PC-3 (cell line): Measurements from ENCODE around the gene ITFG2. TPM values are rescaled to one million over a fixed set of nuclear protein-coding genes. Genes with fewer than 3 reads are reported as not detected.

Experiments
- ATAC-seq: fragments of 200-7000 bp; cut with Tn5 transposase; 2 replicates; pipeline ENCODE4 v1.9.1; 2020; ENCODE audit warnings: mild to moderate bottlenecking, moderate library complexity
- BruUV-seq: library from RNA; stranded (reverse); fragments of 400-500 nt; replicated peaks from 2 replicates; lab custom pipeline; 2021; lab: Mats Ljungman, UMichigan
- CTCF ChIA-PET: fragments of 300-600 bp; sonication (Branson Sonifier 250); formaldehyde crosslinking; loops from one replicate; lab custom pipeline; 2022; ENCODE audit warnings: antibody characterized with exemption; lab: Charles Lee
- POLR2A ChIA-PET: fragments of 300-600 bp; sonication (Branson Sonifier 250); formaldehyde crosslinking; loops from one replicate; lab custom pipeline; 2022; ENCODE audit warnings: antibody characterized with exemption; ENCODE audit not compliant: unreplicated experiment; lab: Charles Lee
- DNase-seq: peaks from one replicate; pipeline ENCODE4 v3.0.0-alpha.2; 2015
- H2AFZ ChIP-seq: fragments of 300-600 bp; sonication (generic); 2 replicates; pipeline ENCODE4 v1.6.0; 2016; ENCODE audit warnings: antibody characterized with exemption, low read length
- H3F3A ChIP-seq: fragments of 300-600 bp; sonication (generic); one replicate; pipeline ENCODE4 v1.6.0; 2017; ENCODE audit warnings: antibody characterized with exemption, low read length, control low read depth, mild to moderate bottlenecking; ENCODE audit not compliant: unreplicated experiment
- H3K27ac ChIP-seq: fragments of 300-600 bp; sonication (generic); 2 replicates; pipeline ENCODE4 v1.5.1; 2016; ENCODE audit warnings: mild to moderate bottlenecking, low read length
- H3K27me3 ChIP-seq: fragments of 300-600 bp; sonication (generic); 2 replicates; pipeline ENCODE4 v1.6.1; 2016; ENCODE audit warnings: low read length, mixed read lengths
- H3K36me3 ChIP-seq: fragments of 300-600 bp; sonication (generic); 2 replicates; pipeline ENCODE4 v1.6.1; 2016; ENCODE audit warnings: low read depth, mixed run types, low read length, mixed read lengths
- H3K4me1 ChIP-seq: fragments of 300-600 bp; sonication (generic); 2 replicates; pipeline ENCODE4 v1.5.1; 2016; ENCODE audit warnings: low read length; ENCODE audit not compliant: insufficient read depth
- H3K4me2 ChIP-seq: fragments of 300-600 bp; sonication (generic); 2 replicates; pipeline ENCODE4 v1.6.0; 2016; ENCODE audit warnings: low read length
- H3K4me3 ChIP-seq: fragments of 300-600 bp; sonication (generic); 2 replicates; pipeline ENCODE4 v1.5.1; 2016; ENCODE audit warnings: mild to moderate bottlenecking, low read length, mixed read lengths
- H3K79me2 ChIP-seq: fragments of 300-600 bp; sonication (generic); 2 replicates; pipeline ENCODE4 v1.6.1; 2017; ENCODE audit warnings: low read length, mixed read lengths
- H3K9ac ChIP-seq: fragments of 300-600 bp; sonication (generic); 2 replicates; pipeline ENCODE4 v1.6.0; 2016; ENCODE audit warnings: mild to moderate bottlenecking, low read length
- H3K9me2 ChIP-seq: fragments of 300-600 bp; sonication (generic); replicated peaks from 2 replicates; pipeline ENCODE4 v1.6.1; 2016; ENCODE audit warnings: mixed run types, low read length, mixed read lengths
- H3K9me3 ChIP-seq: fragments of 300-600 bp; sonication (generic); 2 replicates; pipeline ENCODE4 v1.6.1; 2016; ENCODE audit warnings: low read length, mixed read lengths
- H4K20me1 ChIP-seq: fragments of 300-600 bp; sonication (generic); 2 replicates; pipeline ENCODE4 v1.6.1; 2016; ENCODE audit warnings: low read length, mixed read lengths
- EZH2 ChIP-seq: fragments of 300-600 bp; sonication (generic); IDR thresholded peaks from one replicate; pipeline ENCODE4 v1.6.1; 2017; ENCODE audit warnings: antibody characterized with exemption, mild to moderate bottlenecking, low read length; ENCODE audit not compliant: unreplicated experiment
- EZH2phosphoT487 ChIP-seq: fragments of 300-600 bp; sonication (generic); IDR thresholded peaks from 2 replicates; pipeline ENCODE4 v1.6.1; 2018; ENCODE audit warnings: mild to moderate bottlenecking, antibody characterized with exemption, low read length, borderline replicate concordance
- intact Hi-C: fragments of 100-400 bp; cut with micrococcal nuclease; formaldehyde crosslinking; loops from 2 replicates; pipeline ENCODE4 v1.9.0; 2023
- total RNA-seq: library from RNA; depleted of rRNA; stranded (reverse); fragments of >200 nt; gene quantifications from 2 replicates; pipeline ENCODE4 v1.2.3, GENCODE V29; 2014
- TF ChIP-seq, protein P1 (sequence below): fragments of 300-600 bp; sonication (generic); conservative IDR thresholded peaks from 2 replicates; pipeline ENCODE4 v1.5.1; 2017; ENCODE audit warnings: antibody characterized with exemption, low read depth, mild to moderate bottlenecking, low read length

The ITFG2 gene
- total RNA-seq, 1 experiment from 2014 or later, result 12.8 TPM

DNA sequence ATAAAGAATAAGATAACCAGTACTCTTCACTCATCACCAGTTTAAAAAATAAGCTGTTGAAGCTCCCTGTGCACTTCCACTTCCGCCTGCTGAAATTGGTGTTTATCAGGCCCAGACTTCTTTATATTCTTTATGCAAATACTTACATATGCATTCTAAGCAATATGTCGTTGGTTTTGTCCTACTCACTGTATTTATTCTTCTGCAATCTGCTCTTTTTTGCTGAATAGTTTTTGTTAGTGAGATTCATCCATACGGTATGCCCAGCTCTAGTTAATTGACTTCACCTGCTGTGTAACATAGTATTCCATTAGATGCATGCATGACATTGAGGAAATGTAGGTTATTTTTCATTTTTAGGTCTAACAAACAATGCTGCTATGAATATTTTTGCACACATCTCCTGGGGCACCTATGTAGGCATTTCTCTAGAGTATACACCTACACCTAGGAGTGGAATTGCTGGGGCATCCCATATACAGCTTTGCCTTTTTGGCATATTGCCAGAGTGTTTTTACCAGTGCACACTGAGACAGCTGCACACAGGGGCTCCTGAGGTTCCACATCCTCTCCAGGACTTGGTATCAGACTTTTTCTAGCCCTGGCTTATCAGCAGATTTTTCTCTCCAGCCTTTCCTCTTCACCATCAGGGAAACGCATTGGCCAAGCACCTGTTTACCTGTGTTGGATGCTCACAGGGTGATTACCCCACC lies 23.4 kb downstream of the ITFG2 start:
- Histone ChIP-seq H2AFZ (no peak overlapping the region), H3K9me2 (no peaks in the 10 kb centered on the region), H3K9me3 (no peaks in the 10 kb centered on the region), H3K27me3 (no peaks in the 10 kb centered on the region), H4K20me1 (no peaks in the 10 kb centered on the region), H3K4me1 (no peaks in the 10 kb centered on the region), H3K4me2 (no peak overlapping the region), H3K9ac (no peak overlapping the region), H3K36me3 (no peaks in the 10 kb centered on the region), H3K79me2 (no peaks in the 10 kb centered on the region), H3K27ac (no peak overlapping the region), H3K4me3 (no peak overlapping the region), H3F3A (no peaks in the 10 kb centered on the region)
- POLR2A ChIA-PET, result no interaction called here
- CTCF ChIA-PET, result no interaction called here
- TF ChIP-seq EZH2 (no peak), EZH2phosphoT487 (no peak)
- TF ChIP-seq, protein P1, sequence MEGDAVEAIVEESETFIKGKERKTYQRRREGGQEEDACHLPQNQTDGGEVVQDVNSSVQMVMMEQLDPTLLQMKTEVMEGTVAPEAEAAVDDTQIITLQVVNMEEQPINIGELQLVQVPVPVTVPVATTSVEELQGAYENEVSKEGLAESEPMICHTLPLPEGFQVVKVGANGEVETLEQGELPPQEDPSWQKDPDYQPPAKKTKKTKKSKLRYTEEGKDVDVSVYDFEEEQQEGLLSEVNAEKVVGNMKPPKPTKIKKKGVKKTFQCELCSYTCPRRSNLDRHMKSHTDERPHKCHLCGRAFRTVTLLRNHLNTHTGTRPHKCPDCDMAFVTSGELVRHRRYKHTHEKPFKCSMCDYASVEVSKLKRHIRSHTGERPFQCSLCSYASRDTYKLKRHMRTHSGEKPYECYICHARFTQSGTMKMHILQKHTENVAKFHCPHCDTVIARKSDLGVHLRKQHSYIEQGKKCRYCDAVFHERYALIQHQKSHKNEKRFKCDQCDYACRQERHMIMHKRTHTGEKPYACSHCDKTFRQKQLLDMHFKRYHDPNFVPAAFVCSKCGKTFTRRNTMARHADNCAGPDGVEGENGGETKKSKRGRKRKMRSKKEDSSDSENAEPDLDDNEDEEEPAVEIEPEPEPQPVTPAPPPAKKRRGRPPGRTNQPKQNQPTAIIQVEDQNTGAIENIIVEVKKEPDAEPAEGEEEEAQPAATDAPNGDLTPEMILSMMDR, result no peak
- no TSS peak for BruUV-seq
- intact Hi-C loops, result no loop called here
- ATAC-seq, result no peak
- no peak for DNase-seq

DNA sequence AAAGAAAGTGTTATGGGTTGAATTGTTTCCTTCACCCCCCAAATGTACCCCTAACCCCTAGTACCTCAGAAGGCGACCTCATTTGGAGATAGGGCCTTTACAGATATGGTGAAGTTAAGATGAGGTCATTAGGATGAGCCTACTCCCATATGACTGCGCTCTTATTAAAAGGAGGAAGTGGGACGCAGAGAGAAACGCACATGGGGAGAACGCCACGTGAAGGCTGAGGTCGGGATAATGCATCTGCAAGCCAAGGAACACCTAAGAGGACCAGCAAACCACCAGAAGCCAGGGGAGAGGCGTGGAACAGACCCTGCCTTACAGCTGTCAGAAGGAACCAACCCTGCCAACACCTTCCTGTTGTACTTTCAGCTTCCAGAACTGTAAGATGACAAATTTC lies 24.1 kb downstream of the ITFG2 start:
- ChIA-PET POLR2A (no interaction called here), CTCF (no interaction called here)
- DNase-seq (no peak), ATAC-seq (no peak)
- intact Hi-C loops, result no loop called here
- H3K4me2 ChIP-seq, result no peak overlapping the region
- H4K20me1 ChIP-seq, result no peaks in the 10 kb centered on the region
- no peaks in the 10 kb centered on the region for H3K9me2 ChIP-seq
- TF ChIP-seq EZH2phosphoT487, result no peak
- TF ChIP-seq, protein P1, result no peak
- no peak for TF ChIP-seq EZH2
- H3K9me3 ChIP-seq, result no peaks in the 10 kb centered on the region
- H3K9ac ChIP-seq, result no peak overlapping the region
- no peaks in the 10 kb centered on the region for H3K79me2 ChIP-seq
- H3K27ac ChIP-seq, result no peak overlapping the region
- H3K27me3 ChIP-seq, result no peaks in the 10 kb centered on the region
- no peaks in the 10 kb centered on the region for H3F3A ChIP-seq
- no peak overlapping the region for H3K4me3 ChIP-seq
- BruUV-seq, result no TSS peak
- no peaks in the 10 kb centered on the region for H3K36me3 ChIP-seq
- no peak overlapping the region for H2AFZ ChIP-seq
- H3K4me1 ChIP-seq, result no peaks in the 10 kb centered on the region

DNA sequence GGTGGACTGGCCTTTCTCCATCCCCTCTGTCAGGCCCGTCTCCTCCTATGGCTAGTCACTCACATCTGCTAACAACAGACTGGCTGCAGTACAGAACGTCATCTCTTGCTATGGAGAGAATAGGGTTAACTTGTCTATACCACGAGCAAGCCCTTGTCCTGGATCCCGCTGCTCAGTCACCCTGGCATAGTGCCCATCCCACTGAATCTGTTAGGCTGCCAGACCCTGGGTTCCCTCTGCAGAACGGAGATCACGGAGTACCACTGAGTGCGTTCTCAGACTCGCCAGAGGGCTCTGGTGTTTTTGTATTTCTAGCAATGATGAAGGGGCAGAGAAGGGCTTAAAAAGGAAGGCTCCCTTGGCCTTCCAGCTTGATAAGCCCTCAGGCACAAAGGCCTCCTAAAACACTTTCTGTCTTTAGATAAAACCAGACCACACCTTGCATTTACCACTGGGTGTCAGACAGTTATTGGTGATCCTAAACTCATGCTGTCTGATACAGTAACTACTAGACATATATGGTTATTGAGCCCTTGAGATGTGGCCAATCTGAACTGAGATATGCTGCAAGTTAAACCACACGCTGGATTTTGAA lies 28.7 kb downstream of the ITFG2 start:
- no peak overlapping the region for H3K4me2 ChIP-seq
- ATAC-seq (no peak), DNase-seq (no peak)
- no peak overlapping the region for H2AFZ ChIP-seq
- H3K36me3 ChIP-seq, result no peaks in the 10 kb centered on the region
- H3K79me2 ChIP-seq, result no peaks in the 10 kb centered on the region
- no peak overlapping the region for H3K27ac ChIP-seq
- TF ChIP-seq, protein P1, result no peak
- no peak for TF ChIP-seq EZH2
- no peak for TF ChIP-seq EZH2phosphoT487
- H3K9me3 ChIP-seq, result no peaks in the 10 kb centered on the region
- BruUV-seq, result no TSS peak
- intact Hi-C loops, result no loop called here
- H3K4me1 ChIP-seq, result no peaks in the 10 kb centered on the region
- ChIA-PET POLR2A (no interaction called here), CTCF (no interaction called here)
- H4K20me1 ChIP-seq, result no peaks in the 10 kb centered on the region
- no peak overlapping the region for H3K4me3 ChIP-seq
- no peaks in the 10 kb centered on the region for H3K9me2 ChIP-seq
- H3K27me3 ChIP-seq, result no peaks in the 10 kb centered on the region
- H3K9ac ChIP-seq, result no peak overlapping the region
- no peaks in the 10 kb centered on the region for H3F3A ChIP-seq
